Measurements from ENCODE around the gene ROBO3. TPM values are rescaled to one million over a fixed set of nuclear protein-coding genes. Genes with fewer than 3 reads are reported as not detected.
A peak's percentile ranks its signal among the peaks of the same experiment; 100 is the strongest.

The ROBO3 gene
- polyA plus RNA-seq, 1 donor, result 17.3 TPM

- Histone ChIP-seq H3K36me3 (ENCODE audit: control insufficient read depth, insufficient read depth, low read length) (no peaks in the 10 kb centered on the region), H3K9me3 (ENCODE audit: control insufficient read depth, low read depth, low read length) (no peaks in the 10 kb centered on the region), H3K27me3 (ENCODE audit: control insufficient read depth, insufficient read depth, low read length) (peaks cover 100% of the 10 kb centered on the region), H3K4me3 (ENCODE audit: low read length) (no peak overlapping the region), H3K27ac (ENCODE audit: low read length) (no peak overlapping the region), H3K4me1 (ENCODE audit: control insufficient read depth, insufficient read depth, low read length) (peaks cover 6% of the 10 kb centered on the region)
- no CpG with 5 or more reads among the region's 62 CpGs for WGBS (ENCODE audit: insufficient coverage, low lambda C conversion rate)
- DNase-seq, result peak in 1 of 2 donors; percentile 35
Measured at GRCh38 chr11:124865902-124866851, 945 bp downstream of the ROBO3 start.

GRCh38 chr11:124867700-124868099 lies 2.5 kb downstream of the ROBO3 start:
- DNase-seq, result no peak
- Histone ChIP-seq H3K4me3 (ENCODE audit: low read length) (no peak overlapping the region), H3K36me3 (ENCODE audit: control insufficient read depth, insufficient read depth, low read length) (no peaks in the 10 kb centered on the region), H3K27me3 (ENCODE audit: control insufficient read depth, insufficient read depth, low read length) (peaks cover 100% of the 10 kb centered on the region), H3K27ac (ENCODE audit: low read length) (no peak overlapping the region), H3K4me1 (ENCODE audit: control insufficient read depth, insufficient read depth, low read length) (peaks cover 6% of the 10 kb centered on the region), H3K9me3 (ENCODE audit: control insufficient read depth, low read depth, low read length) (no peaks in the 10 kb centered on the region)
- WGBS (ENCODE audit: insufficient coverage, low lambda C conversion rate), result no CpG with 5 or more reads among the region's 8 CpGs

- Histone ChIP-seq H3K27me3 (ENCODE audit: control insufficient read depth, insufficient read depth, low read length) (peaks cover 100% of the 10 kb centered on the region), H3K4me3 (ENCODE audit: low read length) (no peak overlapping the region), H3K4me1 (ENCODE audit: control insufficient read depth, insufficient read depth, low read length) (peaks cover 1% of the 10 kb centered on the region), H3K27ac (ENCODE audit: low read length) (no peak overlapping the region), H3K9me3 (ENCODE audit: control insufficient read depth, low read depth, low read length) (no peaks in the 10 kb centered on the region), H3K36me3 (ENCODE audit: control insufficient read depth, insufficient read depth, low read length) (no peaks in the 10 kb centered on the region)
- no CpG with 5 or more reads among the region's 63 CpGs for WGBS (ENCODE audit: insufficient coverage, low lambda C conversion rate)
- peak in 1 of 2 donors; percentile 30 for DNase-seq
Measured at GRCh38 chr11:124868331-124869274, 3.4 kb downstream of the ROBO3 start.

- no peak for DNase-seq
- no peaks in the 10 kb centered on the region for H3K9me3 ChIP-seq (ENCODE audit: control insufficient read depth, low read depth, low read length)
- H3K36me3 ChIP-seq (ENCODE audit: control insufficient read depth, insufficient read depth, low read length), result no peaks in the 10 kb centered on the region
- peaks cover 100% of the 10 kb centered on the region for H3K27me3 ChIP-seq (ENCODE audit: control insufficient read depth, insufficient read depth, low read length)
- no peak overlapping the region for H3K27ac ChIP-seq (ENCODE audit: low read length)
- no peaks in the 10 kb centered on the region for H3K4me1 ChIP-seq (ENCODE audit: control insufficient read depth, insufficient read depth, low read length)
- no CpG with 5 or more reads among the region's 16 CpGs for WGBS (ENCODE audit: insufficient coverage, low lambda C conversion rate)
- H3K4me3 ChIP-seq (ENCODE audit: low read length), result no peak overlapping the region
Measured at GRCh38 chr11:124869331-124869730, 4.1 kb downstream of the ROBO3 start.

- DNase-seq, result no peak
- Histone ChIP-seq H3K27ac (ENCODE audit: low read length) (no peak overlapping the region), H3K9me3 (ENCODE audit: control insufficient read depth, low read depth, low read length) (no peaks in the 10 kb centered on the region), H3K4me3 (ENCODE audit: low read length) (no peak overlapping the region), H3K4me1 (ENCODE audit: control insufficient read depth, insufficient read depth, low read length) (no peaks in the 10 kb centered on the region), H3K36me3 (ENCODE audit: control insufficient read depth, insufficient read depth, low read length) (no peaks in the 10 kb centered on the region), H3K27me3 (ENCODE audit: control insufficient read depth, insufficient read depth, low read length) (peaks cover 100% of the 10 kb centered on the region)
- WGBS (ENCODE audit: insufficient coverage, low lambda C conversion rate), result no CpG with 5 or more reads among the region's 14 CpGs
Measured at GRCh38 chr11:124869856-124870387, 4.7 kb downstream of the ROBO3 start.

- H3K9me3 ChIP-seq (ENCODE audit: control insufficient read depth, low read depth, low read length), result no peaks in the 10 kb centered on the region
Measured at GRCh38 chr11:124870430-124870829, 5.2 kb downstream of the ROBO3 start.

GRCh38 chr11:124872280-124872679 lies 7.0 kb downstream of the ROBO3 start:
- Histone ChIP-seq H3K27ac (ENCODE audit: low read length) (no peak overlapping the region), H3K4me3 (ENCODE audit: low read length) (no peak overlapping the region), H3K27me3 (ENCODE audit: control insufficient read depth, insufficient read depth, low read length) (peaks cover 91% of the 10 kb centered on the region), H3K9me3 (ENCODE audit: control insufficient read depth, low read depth, low read length) (peaks cover 2% of the 10 kb centered on the region), H3K4me1 (ENCODE audit: control insufficient read depth, insufficient read depth, low read length) (peaks cover 4% of the 10 kb centered on the region), H3K36me3 (ENCODE audit: control insufficient read depth, insufficient read depth, low read length) (no peaks in the 10 kb centered on the region)
- no CpG with 5 or more reads among the region's 8 CpGs for WGBS (ENCODE audit: insufficient coverage, low lambda C conversion rate)
- no peak for DNase-seq

More at GRCh38 chr11:124870430-124870829, 5.2 kb downstream of the ROBO3 start:
- peaks cover 100% of the 10 kb centered on the region for H3K27me3 ChIP-seq (ENCODE audit: control insufficient read depth, insufficient read depth, low read length)
- no peaks in the 10 kb centered on the region for H3K36me3 ChIP-seq (ENCODE audit: control insufficient read depth, insufficient read depth, low read length)
- no peak overlapping the region for H3K4me3 ChIP-seq (ENCODE audit: low read length)
- DNase-seq, result no peak
- WGBS (ENCODE audit: insufficient coverage, low lambda C conversion rate), result 76% methylated on average over 5 of the region's 7 CpGs
- no peaks in the 10 kb centered on the region for H3K4me1 ChIP-seq (ENCODE audit: control insufficient read depth, insufficient read depth, low read length)
- H3K27ac ChIP-seq (ENCODE audit: low read length), result no peak overlapping the region

GRCh38 chr11:124872741-124873140 lies 7.5 kb downstream of the ROBO3 start:
- Histone ChIP-seq H3K4me3 (ENCODE audit: low read length) (no peak overlapping the region), H3K27me3 (ENCODE audit: control insufficient read depth, insufficient read depth, low read length) (peaks cover 91% of the 10 kb centered on the region), H3K4me1 (ENCODE audit: control insufficient read depth, insufficient read depth, low read length) (peaks cover 6% of the 10 kb centered on the region), H3K9me3 (ENCODE audit: control insufficient read depth, low read depth, low read length) (peaks cover 2% of the 10 kb centered on the region), H3K27ac (ENCODE audit: low read length) (no peak overlapping the region), H3K36me3 (ENCODE audit: control insufficient read depth, insufficient read depth, low read length) (no peaks in the 10 kb centered on the region)
- no CpG with 5 or more reads among the region's 9 CpGs for WGBS (ENCODE audit: insufficient coverage, low lambda C conversion rate)
- no peak for DNase-seq

GRCh38 chr11:124873951-124874350 lies 8.7 kb downstream of the ROBO3 start:
- DNase-seq, result no peak
- peaks cover 88% of the 10 kb centered on the region for H3K27me3 ChIP-seq (ENCODE audit: control insufficient read depth, insufficient read depth, low read length)

More at GRCh38 chr11:124873951-124874350, 8.7 kb downstream of the ROBO3 start:
- H3K36me3 ChIP-seq (ENCODE audit: control insufficient read depth, insufficient read depth, low read length), result no peaks in the 10 kb centered on the region
- peaks cover 2% of the 10 kb centered on the region for H3K9me3 ChIP-seq (ENCODE audit: control insufficient read depth, low read depth, low read length)
- H3K27ac ChIP-seq (ENCODE audit: low read length), result no peak overlapping the region
- no peak overlapping the region for H3K4me3 ChIP-seq (ENCODE audit: low read length)
- no CpG with 5 or more reads among the region's 8 CpGs for WGBS (ENCODE audit: insufficient coverage, low lambda C conversion rate)
- H3K4me1 ChIP-seq (ENCODE audit: control insufficient read depth, insufficient read depth, low read length), result peaks cover 6% of the 10 kb centered on the region
